ENCODE data around the gene GUK1.

DNA sequence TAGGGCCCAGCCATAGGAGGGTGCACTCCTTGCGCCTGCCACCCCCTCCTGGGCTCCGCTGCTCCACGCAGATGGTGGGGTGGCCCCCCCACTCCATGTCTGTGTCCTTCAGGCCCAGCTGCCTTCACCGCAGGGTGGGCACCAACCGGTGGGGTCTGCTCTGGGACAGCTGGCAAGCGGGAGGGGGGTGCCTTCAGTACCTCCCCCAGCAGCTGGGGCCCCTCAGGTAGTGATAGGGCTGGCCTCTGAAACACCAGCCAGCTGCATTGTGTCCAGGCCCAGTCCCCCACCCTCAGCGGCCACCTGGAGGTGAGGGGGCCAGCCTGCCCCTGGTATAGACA is 10.0 kb downstream of the GUK1 start:
- TF ChIP-seq CTCF (IDR thresholded peaks at IDR 0.05) (no peak), POLR2A (IDR thresholded peaks at IDR 0.05) (no peak)

Measured in vagina (tissue), 2 donors.